Measurements from ENCODE around the gene KIF21A. TPM values are rescaled to one million over a fixed set of nuclear protein-coding genes. Genes with fewer than 3 reads are reported as not detected.

Gene KIF21A
- total RNA-seq, 1 donor from 2014 or later, result 14.5 TPM

DNA sequence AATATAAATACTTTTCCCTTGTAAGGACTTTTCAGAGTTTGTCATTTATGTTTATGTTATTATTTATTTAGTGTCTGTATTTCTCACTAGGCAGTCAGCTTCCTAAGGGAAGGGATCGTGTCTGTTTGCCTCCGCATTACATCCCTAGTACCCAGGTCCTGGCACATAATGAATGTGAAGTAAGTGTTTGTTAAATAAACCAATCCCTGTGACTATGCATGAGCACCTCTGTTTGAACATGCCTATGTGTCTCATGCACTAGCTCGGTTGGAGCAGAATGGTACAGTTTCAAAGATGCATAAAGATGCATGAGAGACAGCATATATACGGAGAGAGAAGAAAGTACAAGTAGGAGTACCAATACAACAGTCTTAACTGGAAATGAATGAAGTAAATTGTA lies 99.3 kb downstream of the KIF21A start:
- H3K4me3 ChIP-seq (ENCODE audit: low read depth, low read length), result no peak overlapping the region
- DNase-seq (ENCODE audit: low read depth), result no peak
- TF ChIP-seq CTCF (conservative IDR thresholded peaks at IDR 0.05; ENCODE audit: low read depth, low read length), result no peak

- no peak for TF ChIP-seq CTCF (conservative IDR thresholded peaks at IDR 0.05; ENCODE audit: low read depth, low read length)
- DNase-seq (ENCODE audit: low read depth), result no peak
- no peak overlapping the region for H3K4me3 ChIP-seq (ENCODE audit: low read depth, low read length)
These were observed 101.2 kb downstream of the KIF21A start for GRCh38 chr12:39341761-39342160.

GRCh38 chr12:39341179-39341578 lies 101.7 kb downstream of the KIF21A start:
- no peak for TF ChIP-seq CTCF (conservative IDR thresholded peaks at IDR 0.05; ENCODE audit: low read depth, low read length)
- DNase-seq (ENCODE audit: low read depth), result peak; percentile 6
- no peak overlapping the region for H3K4me3 ChIP-seq (ENCODE audit: low read depth, low read length)

- H3K4me3 ChIP-seq (ENCODE audit: low read depth, low read length), result no peak overlapping the region
- no peak for DNase-seq (ENCODE audit: low read depth)
- no peak for TF ChIP-seq CTCF (conservative IDR thresholded peaks at IDR 0.05; ENCODE audit: low read depth, low read length)
These were observed 110.2 kb downstream of the KIF21A start for GRCh38 chr12:39332661-39333175.

- no peak for DNase-seq (ENCODE audit: low read depth)
- no peak overlapping the region for H3K4me3 ChIP-seq (ENCODE audit: low read depth, low read length)
- no peak for TF ChIP-seq CTCF (conservative IDR thresholded peaks at IDR 0.05; ENCODE audit: low read depth, low read length)
These were observed 111.2 kb downstream of the KIF21A start for GRCh38 chr12:39331539-39332261.

- no peak overlapping the region for H3K4me3 ChIP-seq (ENCODE audit: low read depth, low read length)
- no peak for DNase-seq (ENCODE audit: low read depth)
- TF ChIP-seq CTCF (conservative IDR thresholded peaks at IDR 0.05; ENCODE audit: low read depth, low read length), result no peak
These were observed 113.0 kb downstream of the KIF21A start for GRCh38 chr12:39329876-39330275.

- DNase-seq (ENCODE audit: low read depth), result no peak
- no peak for TF ChIP-seq CTCF (conservative IDR thresholded peaks at IDR 0.05; ENCODE audit: low read depth, low read length)
- no peak overlapping the region for H3K4me3 ChIP-seq (ENCODE audit: low read depth, low read length)
These were observed 113.9 kb downstream of the KIF21A start for GRCh38 chr12:39329018-39329417.

All from epithelial cell of proximal tubule (primary cell).